ENCODE data around the gene CRYBA1.
"Not testable (repeated sequence)": the region's sequence is repeated elsewhere in the genome, so short reads cannot be mapped to it uniquely, and the experiment has no call there.

Gene CRYBA1

GRCh38 chr17:29216856-29217255, 29.8 kb upstream of the CRYBA1 start:
- H3K4me3 ChIP-seq (ENCODE audit: low read depth, low read length), result no peak overlapping the region
- no peak for DNase-seq (ENCODE audit: low read depth)
- no peak for TF ChIP-seq CTCF (conservative IDR thresholded peaks at IDR 0.05; ENCODE audit: low read depth, low read length)

- peak; percentile 89 for DNase-seq (ENCODE audit: low read depth)
- no peak overlapping the region for H3K4me3 ChIP-seq (ENCODE audit: low read depth, low read length)
- peak; percentile 97 for TF ChIP-seq CTCF (conservative IDR thresholded peaks at IDR 0.05; ENCODE audit: low read depth, low read length)
Measured at GRCh38 chr17:29219378-29220047, 27.1 kb upstream of the CRYBA1 start.

- not testable (repeated sequence) for DNase-seq (ENCODE audit: low read depth); H3K4me3 ChIP-seq (ENCODE audit: low read depth, low read length)
Measured at GRCh38 chr17:29221338-29221737, 25.3 kb upstream of the CRYBA1 start.

GRCh38 chr17:29225396-29225795, 21.3 kb upstream of the CRYBA1 start:
- no peak for DNase-seq (ENCODE audit: low read depth)
- no peak for TF ChIP-seq CTCF (conservative IDR thresholded peaks at IDR 0.05; ENCODE audit: low read depth, low read length)
- H3K4me3 ChIP-seq (ENCODE audit: low read depth, low read length), result no peak overlapping the region

- H3K4me3 ChIP-seq (ENCODE audit: low read depth, low read length), result no peak overlapping the region
- DNase-seq (ENCODE audit: low read depth), result no peak
- TF ChIP-seq CTCF (conservative IDR thresholded peaks at IDR 0.05; ENCODE audit: low read depth, low read length), result no peak
Measured at GRCh38 chr17:29233301-29233700, 13.4 kb upstream of the CRYBA1 start.

- H3K4me3 ChIP-seq (ENCODE audit: low read depth, low read length); DNase-seq (ENCODE audit: low read depth): not testable (repeated sequence)
Measured at GRCh38 chr17:29234972-29235371, 11.7 kb upstream of the CRYBA1 start.

GRCh38 chr17:29235904-29236303, 10.8 kb upstream of the CRYBA1 start:
- TF ChIP-seq CTCF (conservative IDR thresholded peaks at IDR 0.05; ENCODE audit: low read depth, low read length), result no peak
- H3K4me3 ChIP-seq (ENCODE audit: low read depth, low read length), result no peak overlapping the region
- DNase-seq (ENCODE audit: low read depth), result no peak

GRCh38 chr17:29237476-29238132, 9.1 kb upstream of the CRYBA1 start:
- H3K4me3 ChIP-seq (ENCODE audit: low read depth, low read length), result no peak overlapping the region
- TF ChIP-seq CTCF (conservative IDR thresholded peaks at IDR 0.05; ENCODE audit: low read depth, low read length), result no peak
- DNase-seq (ENCODE audit: low read depth), result peak; percentile 76

Data from choroid plexus epithelial cell (primary cell).